Heart left ventricle (tissue), 13 donors: Measurements from ENCODE around the gene NEK7.

ENCODE experiments used
- CTCF ChIP-seq, 12 donors: fragments of 200-600 bp; sonication (generic) in 4 of 12; IDR thresholded peaks; one replicate each; pipeline versions ENCODE4 v1.5.0 to v1.8.0; 2018 to 2022; ENCODE audit warnings: antibody characterized with exemption in 12 of 12, mild to moderate bottlenecking in 5 of 12
- POLR2A ChIP-seq, 2 donors: fragments of 450-650 bp; IDR thresholded peaks; one replicate each; pipeline ENCODE4 v1.6.1; 2017; ENCODE audit warnings: antibody characterized with exemption in 2 of 2, mild to moderate bottlenecking in 2 of 2, moderate library complexity in 2 of 2
- donor health status: ischemic (EF 13 %, LVEDD 7.1; RV severe dilation, severe dysfunction).
- donor health status: DM: no; HTN: yes; CAD: no.
- donor health status: DM: no; HTN: no; CAD: no.
- donor health status: ischemic (EF 25% LVEDD 6.9; RV normal size, moderate dysfunction).
- donor health status: ischemic (EF 25% LVEDD 5.7; RV mildly dilated, moderate dysfunction).
- donor health status: ischemic (EF 35%, LVEDD 5.7; RV mildly dilated, moderate dysfunction).
- donor health status: nonischemic (EF 11% LVEDD 7.7; RV severe dilation, severe dysfunction).
- donor health status: DM: yes; HTN: yes; CAD: no.
- donor health status: PGD.
- donor health status: ischemic (EF 29% LVEDD 5.4; RV normal size, mild dysfunction).
- donor health status: nonischemic (EF 23%, LVEDD 6.1; RV moderate dilation, normal function).

DNA sequence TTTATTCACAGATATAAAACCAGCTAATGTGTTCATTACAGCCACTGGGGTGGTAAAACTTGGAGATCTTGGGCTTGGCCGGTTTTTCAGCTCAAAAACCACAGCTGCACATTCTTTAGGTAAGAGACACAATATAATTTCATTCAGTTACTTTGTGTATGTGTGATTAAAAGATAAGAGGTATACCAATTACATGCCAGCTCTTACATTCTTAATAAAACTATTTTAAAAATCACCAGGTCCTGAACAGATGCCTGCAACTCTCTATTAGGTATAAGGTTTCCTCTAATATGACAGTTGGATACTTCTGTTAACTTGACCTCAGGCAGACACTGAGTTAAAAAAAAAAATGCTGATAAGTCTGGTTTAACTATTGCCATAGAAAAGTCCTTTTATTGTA is 122.1 kb downstream of the NEK7 start:
- no peak for TF ChIP-seq CTCF (IDR thresholded peaks at IDR 0.05)
- TF ChIP-seq POLR2A (IDR thresholded peaks at IDR 0.05): no peak
